ENCODE data around the gene RAB18.

GRCh38 chr10:27530477-27530876, 26.4 kb downstream of the RAB18 start:
- TF ChIP-seq CTCF (IDR thresholded peaks at IDR 0.05) (no peak), POLR2A (IDR thresholded peaks at IDR 0.05) (no peak)
